ENCODE measurements around the gene ZNF462.

The ZNF462 gene

DNA sequence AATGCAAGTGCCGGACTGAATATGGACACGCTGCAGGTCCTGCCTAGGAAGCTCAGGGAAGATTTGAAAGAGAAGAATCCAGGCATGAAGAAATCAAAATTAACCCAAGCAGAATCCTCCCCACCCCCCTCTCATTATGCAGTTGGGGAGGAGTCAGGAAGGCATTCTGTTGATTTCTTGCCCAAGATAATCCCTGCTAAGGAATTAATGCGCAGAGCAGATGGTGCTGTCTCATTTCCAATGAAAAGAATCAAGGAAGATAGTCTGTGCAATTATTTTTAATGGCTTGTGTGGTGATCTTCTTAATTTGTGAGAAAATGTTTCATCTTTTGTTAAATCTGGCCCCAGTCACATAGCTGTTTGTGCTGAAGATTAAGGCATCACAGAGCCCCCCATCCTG is 145.0 kb downstream of the ZNF462 start:
- DNase-seq (ENCODE audit: low spot score): no peak

DNA sequence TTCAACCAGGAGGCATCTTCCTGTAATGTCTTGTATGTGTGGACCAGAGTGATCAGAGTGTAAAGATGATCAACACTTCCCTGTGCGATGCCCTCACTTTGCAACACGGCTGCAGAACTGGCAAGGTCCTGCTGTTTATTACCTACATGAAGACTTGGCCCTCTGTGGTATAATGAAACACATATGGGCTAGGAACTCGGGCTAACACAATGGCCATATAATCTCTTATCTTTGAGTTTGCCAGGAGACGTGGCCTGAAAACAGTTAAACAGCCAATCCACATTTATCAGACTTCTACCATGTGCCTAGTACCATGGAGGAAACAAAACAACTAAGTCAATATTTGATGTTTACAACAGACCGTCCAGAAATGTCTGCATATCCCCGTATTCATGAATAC is 145.5 kb downstream of the ZNF462 start:
- no peak for DNase-seq (ENCODE audit: low spot score)

DNA sequence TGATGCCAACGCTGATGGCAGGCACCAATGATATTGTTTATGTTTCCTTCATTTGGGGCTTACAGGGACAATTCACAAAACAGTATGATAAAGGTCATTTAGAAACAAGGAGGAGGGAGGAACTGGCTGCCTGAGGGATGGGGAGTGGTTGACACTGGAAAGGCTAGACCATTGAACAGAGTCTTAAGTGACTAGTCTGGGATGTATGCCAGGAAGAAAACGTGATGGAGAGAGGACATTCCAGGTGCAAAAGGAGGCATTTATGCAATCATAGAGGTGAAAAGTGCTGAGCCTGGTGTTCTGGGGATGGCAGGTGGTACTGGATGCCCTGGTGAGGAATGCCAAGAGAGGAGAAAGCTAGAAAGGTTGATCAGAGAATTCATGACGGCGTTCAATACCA is 153.4 kb downstream of the ZNF462 start:
- no peak for DNase-seq (ENCODE audit: low spot score)

DNA sequence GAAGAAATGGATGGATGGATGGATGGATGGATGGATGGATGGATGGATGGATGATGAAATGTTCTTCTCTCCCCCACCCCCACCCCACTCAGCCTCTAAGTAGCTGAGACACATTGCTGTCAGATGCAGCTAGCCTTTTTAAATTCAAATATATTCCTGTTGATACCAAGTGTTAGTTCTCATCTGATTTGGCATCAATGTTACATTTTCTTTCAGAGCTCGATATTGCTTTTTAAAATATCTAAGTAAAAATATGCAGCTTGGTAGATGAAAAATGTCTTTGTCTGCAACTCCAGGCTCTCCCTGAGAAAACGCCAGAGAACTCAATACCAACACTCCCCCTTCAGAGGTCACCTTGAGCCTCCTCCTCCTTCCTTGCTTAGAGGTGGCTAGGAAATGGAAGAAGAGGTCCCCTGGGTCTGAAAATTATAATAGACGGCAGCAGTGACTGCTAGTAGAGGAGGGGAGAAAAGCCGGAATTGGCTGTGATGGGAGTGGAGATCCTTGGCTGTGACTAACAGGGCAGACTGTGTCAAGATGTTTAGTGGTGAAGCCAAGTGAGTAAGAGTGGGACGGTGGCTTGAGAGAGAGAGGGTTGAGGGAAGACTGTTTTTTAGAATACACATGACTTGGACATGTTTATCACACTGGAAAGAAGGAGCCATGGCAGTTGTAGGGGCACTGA is 156.0 kb downstream of the ZNF462 start:
- peak; percentile 5 for DNase-seq (ENCODE audit: low spot score)

DNA sequence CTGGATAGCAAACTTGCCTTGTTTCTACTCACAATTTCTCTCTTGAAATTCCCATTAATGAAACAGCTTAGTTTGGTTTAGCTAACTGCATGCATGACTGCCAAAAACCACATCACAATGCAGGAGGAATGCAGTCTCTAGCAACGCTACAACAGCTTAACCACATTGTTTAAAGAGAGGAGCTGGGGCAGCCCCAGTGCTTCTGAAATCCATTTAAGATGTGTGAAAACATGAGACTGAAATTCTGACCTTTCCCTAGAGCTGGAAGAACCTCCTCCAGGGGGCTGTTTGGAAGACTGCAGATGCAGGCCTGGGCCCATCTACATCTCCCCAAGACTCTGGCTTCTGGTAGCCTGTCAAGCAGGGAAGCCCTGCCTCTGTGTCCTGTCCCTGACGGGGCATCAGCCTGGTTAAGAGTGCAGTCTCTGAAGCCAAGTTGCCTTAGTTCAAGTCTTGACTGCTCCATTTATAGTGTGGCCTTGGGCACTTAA is 157.1 kb downstream of the ZNF462 start:
- DNase-seq (ENCODE audit: low spot score): peak; percentile 26

DNA sequence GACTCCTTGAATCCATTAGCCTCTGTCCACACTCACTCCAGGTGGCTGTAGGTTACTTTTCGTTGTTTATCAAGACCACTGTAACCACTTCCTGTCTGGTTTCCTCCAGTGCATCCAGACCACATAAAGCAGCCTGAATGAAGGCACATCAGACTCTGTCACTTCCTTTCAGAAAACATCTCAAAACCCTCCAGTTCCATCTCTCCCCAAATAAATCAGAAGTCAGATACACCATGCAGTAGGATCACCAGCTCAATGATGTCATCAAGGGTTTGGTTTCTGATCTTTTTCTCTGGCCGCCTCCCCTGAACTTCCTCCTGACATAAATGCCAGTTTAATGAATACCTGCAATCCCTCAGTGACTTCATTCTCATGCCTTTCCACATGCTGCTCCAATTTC is 161.2 kb downstream of the ZNF462 start:
- DNase-seq (ENCODE audit: low spot score): no peak

DNA sequence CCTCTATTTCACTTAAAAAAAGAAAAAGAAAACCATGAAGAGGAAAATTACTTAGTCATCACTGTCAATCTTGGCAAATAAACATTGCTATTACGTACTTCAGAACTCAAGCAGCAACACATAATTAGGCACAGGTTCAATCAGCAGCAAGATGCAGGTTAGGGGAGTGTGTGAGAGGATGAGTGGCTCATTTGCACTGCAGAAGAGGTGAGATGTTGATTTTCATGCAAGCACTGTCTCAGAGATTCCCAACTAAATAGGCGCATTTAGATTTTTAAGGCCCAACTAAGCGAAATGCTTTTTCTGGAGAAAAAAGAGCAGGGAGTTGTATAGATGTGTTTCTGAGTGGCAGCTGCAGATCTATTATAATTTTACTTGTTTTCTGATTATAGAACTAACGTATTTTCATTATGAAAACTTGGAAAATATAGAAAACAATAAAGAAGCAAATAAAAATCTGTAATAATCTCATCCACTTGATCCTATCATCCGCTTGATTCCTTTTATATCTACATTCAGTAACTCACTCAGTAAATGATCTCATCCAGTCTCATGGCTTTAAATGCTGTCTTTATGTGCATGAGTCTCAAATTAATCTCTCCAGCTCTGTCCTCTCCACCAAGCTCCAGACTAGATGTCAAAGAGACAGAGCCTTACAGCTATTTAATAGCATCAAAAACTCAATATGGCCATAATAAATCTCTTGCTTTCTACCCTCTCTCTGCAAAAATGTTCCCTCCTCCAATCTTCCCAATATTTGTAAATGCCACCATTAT is 162.5 kb downstream of the ZNF462 start:
- no peak for DNase-seq (ENCODE audit: low spot score)

DNA sequence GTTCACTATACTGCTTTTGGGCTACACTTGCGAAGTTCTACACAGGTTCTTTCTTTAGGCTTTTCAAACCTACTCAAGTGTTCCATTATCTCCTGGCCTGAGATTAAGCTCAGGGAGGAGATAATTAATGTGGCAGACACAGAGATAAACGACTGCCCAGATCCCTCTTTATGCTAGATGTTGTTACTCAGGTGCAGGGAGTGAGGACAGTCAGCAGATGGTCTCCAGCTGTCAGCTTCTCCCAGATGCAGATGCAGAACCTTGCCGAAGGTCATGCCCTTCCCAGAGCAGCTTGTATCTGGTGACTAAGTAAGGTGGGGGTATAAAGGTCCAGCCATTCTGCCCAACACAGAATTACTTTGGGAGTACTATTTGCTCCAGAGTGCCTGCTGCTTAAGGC is 166.2 kb downstream of the ZNF462 start:
- DNase-seq (ENCODE audit: low spot score): no peak

DNA sequence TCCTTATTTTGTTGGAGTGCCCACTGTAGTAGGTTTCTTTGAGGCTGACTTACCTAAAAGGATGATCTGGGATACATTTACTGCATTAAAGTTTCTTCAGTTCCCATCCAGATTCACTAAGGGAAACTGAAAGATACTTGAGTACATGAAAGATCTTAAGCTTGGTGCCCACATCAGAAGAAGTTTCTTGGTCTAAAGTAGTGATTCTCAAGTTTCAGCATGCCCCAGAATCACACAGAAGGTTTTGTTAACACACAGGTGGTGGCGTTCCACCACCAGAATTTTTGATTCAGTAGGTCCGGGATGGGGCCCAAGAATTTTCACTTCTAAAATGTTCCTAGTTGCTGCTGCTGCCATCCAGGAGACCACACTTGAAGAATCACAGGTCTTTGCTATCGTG is 171.0 kb downstream of the ZNF462 start:
- no peak for DNase-seq (ENCODE audit: low spot score)

DNA sequence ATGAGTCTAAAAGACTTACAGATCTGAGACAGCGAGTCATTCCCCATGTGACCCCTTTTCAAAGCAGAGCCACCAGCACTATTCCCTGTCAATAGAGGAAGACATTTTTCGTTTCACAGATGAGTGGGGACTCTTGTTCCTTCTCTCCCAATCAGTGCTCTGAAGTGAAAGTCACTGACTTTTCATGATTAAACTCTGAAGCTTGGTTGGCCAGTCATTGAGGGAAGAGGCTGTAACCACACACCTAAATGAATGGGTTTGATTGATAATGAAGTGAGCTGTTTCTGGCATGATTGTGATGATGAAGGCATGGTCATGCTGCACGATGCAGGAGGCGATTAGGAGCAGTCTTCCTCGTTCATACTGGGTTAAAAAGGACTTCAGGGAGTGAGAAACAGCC is 171.9 kb downstream of the ZNF462 start:
- no peak for DNase-seq (ENCODE audit: low spot score)

DNA sequence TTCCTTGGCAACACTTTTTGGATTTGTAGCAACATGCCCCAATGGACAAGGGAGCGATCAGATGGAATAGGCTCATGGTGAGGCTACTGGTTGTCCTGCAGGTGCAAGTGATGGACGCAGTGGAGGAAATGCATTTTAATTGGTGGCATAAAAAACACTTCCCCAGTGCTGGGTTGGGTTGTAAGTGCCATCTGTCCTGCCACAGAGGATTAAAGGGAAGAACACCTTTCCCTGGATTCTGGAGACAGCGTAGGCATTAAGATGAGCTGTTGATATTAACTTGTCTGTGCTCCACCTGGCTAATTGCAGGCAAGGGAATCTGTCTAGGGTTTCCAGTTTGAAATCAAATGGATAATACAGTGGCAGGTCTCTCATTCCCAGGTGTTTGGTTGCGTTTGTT is 173.4 kb downstream of the ZNF462 start:
- no peak for DNase-seq (ENCODE audit: low spot score)

DNA sequence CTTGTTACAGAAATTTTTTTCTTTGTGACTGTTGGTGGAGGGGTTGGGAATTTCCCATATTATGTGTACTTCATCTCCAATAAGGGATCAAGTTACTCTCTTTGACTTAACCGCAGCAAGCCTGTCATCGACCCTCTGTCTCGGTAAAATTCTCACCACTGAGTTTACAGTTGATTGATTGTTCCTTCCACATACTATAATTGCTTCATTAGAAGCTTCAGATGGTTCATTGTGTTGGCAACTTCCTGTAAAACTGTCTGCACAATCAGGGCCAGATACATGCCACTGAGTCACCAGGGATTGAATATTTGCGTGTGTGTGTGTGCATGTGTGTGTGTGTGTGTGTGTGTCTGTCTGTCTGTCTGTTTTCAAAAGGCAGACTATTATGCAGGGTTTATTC is 176.6 kb downstream of the ZNF462 start:
- no peak for DNase-seq (ENCODE audit: low spot score)

DNA sequence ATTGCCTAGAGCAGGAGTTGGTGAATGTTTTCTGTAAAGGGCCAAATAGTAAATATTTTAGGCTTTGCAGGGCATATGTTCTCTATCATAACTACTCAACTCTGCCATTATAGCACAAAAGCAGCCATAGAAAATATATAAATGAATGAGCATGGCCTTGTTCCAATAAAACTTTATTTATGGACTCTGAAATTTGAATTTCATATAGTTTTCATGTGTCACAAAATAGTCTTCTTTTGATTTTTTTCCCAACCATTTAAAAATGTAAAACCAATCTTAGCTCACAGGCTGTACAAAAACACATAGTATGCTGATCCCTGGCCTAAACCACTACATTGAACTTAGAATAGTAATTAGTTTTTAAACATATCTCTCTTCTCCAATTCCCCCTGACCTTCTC is 179.6 kb downstream of the ZNF462 start:
- no peak for DNase-seq (ENCODE audit: low spot score)

DNA sequence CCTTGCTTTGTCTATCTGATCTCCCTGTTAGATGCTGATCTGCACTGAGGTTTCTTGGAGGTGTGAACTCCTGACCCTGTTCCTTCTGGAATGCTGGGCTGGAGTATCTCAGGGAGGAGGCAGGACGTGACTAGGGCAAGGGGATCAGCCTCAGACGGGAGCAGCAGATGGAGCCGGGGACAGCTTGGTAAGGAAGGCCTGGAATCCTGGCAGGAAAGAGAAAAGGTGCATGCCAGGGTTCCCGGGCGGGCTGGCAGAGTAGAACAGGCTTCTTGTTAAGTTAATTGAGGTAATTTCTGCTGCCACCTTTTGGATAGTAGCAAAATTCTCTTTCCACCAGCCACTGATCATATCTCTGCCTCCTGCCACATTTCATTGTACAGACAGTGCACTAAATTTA is 180.9 kb downstream of the ZNF462 start:
- peak; percentile 8 for DNase-seq (ENCODE audit: low spot score)

DNA sequence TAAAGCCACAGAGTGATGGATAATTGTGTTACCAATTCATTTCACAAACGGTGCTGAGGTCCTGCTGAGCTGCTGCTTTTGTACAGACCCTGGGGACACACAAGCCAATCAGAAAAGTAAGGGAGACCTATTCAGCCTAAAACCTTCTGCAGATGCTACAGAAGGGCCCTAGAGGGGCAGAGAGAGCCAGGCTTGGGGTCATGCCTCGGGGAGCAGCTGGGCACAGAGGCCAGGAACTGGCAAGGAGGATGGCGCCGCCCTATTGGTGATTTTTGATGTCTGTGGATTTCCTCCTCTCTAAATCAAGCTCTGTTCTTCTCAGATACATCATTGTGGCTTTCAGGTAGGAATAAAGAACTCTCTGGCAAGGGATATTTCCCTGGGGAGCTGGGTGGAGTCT is 181.9 kb downstream of the ZNF462 start:
- DNase-seq (ENCODE audit: low spot score): no peak

DNA sequence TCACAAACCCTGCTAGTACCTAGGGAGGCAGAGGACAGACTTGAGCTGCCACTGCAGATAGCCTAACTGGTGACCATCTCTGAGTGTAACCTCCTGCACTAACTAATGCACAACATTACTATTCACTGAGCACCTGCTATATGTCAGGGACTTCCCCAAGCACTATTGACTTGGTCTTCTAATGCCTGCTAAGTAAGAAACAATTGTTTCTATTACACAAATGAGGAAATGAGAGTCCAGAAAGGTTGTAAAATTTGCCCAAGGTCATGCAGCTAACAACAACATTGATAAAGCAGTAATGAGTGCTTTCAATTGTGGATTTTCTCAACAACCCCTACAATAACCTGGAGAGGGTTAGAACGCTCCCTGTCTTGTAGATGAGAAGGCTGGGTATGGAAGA is 183.7 kb downstream of the ZNF462 start:
- no peak for DNase-seq (ENCODE audit: low spot score)

DNA sequence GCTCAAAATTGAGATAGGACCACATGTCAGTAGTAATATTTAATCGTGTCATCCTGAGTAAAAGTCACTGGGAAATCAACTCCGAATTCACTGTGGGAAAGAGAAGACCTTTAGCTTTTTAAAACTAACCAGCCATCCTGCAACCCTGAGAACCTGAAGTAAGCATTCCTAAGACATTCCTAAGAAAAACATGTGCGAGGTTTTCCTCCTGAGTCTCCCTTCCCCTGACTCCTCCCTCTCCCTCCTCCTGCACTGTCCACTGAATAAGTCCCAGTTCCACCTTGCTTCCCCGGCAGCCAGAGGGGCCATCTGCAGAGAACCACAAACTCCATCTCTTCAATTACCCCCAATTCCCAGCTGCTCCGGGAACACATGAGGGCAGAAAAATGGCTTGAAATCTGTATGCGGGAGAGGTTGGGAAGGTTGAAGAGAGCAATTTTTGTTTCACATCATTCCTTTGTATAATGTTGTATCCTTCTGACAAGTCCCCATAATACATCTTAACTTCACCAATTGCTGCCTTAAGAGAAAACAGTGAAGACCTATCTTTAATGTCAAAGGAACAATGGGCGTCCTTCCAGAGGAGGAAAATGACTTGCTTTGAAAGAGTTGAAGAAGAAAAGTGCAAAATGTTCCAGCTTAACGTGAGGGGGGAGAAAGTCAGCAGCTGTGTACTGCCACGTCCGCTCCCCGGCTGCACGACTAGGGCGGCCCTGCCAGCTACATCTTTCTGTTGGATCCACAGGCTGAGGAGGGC is 186.3 kb downstream of the ZNF462 start:
- DNase-seq (ENCODE audit: low spot score): no peak

DNA sequence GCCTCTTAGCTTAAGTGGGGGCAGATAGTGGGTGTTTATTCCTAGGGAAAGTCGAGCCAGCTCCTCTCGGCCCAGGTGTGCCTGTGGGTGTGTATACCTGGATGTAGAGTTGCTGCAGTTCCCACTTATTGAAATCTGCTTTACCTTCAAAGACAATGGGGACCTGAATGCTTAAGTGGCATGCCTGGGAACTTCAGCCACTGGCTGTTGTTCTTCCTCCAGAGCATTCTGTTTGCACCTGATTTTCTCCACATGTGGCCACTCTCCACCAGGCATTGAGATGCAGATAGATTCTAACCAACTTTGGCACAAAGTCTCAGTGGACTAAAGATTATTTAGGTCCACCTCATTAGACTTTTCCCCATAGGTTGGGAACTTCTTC is 186.8 kb downstream of the ZNF462 start:
- DNase-seq (ENCODE audit: low spot score): no peak

DNA sequence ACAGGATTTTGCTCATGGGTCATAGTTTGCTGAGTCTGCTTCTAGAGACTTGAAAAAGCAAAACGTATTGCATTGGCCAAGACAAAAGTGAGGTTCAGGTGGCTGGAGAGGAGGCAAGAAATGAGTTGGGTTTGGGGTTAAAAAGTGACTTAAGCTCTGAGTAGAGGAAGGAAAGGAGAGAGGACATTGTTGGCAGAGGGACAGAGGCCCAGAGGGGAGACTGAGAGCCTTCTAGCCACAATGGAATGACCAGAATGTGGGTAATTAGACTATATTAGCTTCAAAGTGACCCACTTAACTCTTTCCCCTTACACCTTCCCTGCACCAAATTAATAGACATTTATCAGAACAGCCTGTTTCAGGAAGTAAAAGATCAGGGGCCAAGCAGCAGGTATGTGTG is 188.4 kb downstream of the ZNF462 start:
- DNase-seq (ENCODE audit: low spot score): no peak

DNA sequence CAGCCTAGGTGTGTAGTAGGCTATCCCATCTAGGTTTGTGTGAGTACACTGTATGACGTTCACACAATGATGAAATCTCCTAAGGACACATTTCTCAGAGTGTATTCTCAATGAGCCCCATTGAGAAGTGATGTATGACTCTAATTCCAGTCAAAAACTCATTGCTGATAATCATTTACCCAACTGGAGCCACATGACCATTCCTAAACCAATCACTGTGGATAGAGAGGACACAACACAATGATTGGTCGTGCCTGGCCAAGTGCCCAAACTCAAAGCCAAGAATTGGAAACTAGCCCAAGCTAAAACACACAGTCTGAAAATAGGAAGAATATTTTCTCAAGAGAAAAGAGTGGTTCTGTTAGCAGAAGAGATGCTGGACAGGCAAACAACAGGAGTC is 191.2 kb downstream of the ZNF462 start:
- no peak for DNase-seq (ENCODE audit: low spot score)

DNA sequence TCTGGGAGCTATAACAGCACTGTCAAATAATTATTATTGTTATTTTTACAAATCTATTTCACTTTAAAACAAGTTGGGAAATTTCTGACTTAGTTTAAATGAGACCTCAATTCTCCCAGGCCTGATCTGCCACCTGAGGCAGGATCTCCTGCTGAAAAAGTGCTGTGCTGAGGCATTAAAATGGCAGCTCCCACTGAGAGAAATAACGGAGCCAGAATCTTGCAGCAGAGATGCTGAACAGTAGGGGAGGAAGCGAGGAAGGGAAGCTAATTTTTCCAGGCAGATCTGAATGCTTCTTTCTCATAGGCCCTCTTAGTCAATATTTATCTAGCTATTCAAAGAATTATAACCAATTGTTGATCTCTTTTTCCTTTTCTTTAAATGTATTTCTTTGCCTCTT is 196.3 kb downstream of the ZNF462 start:
- DNase-seq (ENCODE audit: low spot score): no peak

DNA sequence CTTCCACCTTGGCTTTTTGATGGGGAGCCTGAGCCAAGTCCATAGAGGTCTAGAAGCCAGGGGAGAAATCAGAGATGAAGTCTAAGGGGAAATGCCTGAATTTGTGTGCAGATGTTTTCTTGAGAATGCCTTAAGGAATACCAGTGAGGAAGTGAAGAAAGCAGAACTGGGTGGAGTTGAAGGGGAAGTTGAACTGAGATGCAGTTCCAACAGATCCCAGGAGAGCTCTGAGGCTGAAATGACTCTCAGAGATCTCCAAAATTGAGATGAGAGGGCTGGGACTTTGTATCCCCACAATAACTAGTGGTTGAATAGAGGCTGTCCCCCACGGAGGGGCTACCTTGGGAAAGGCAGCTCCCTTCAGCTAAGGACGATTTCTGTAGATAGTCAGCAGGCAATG is 197.1 kb downstream of the ZNF462 start:
- DNase-seq (ENCODE audit: low spot score): no peak

All from hepatic stellate cell (primary cell).